Prostate gland (tissue), 2 donors: ENCODE data around the gene CRB2. TPM values are rescaled to one million over a fixed set of nuclear protein-coding genes. Genes with fewer than 3 reads are reported as not detected.

Experiments
- DNase-seq: peaks from one replicate; pipeline ENCODE4 v3.0.0-alpha.2; 2019; ENCODE audit warnings: low spot score
- H3K27ac ChIP-seq, 2 donors: fragments of 200-600 bp; sonication (generic); 2 replicates each; pipeline ENCODE4 v1.5.1; 2017 to 2019
- H3K27me3 ChIP-seq: fragments of 200-600 bp; sonication (generic); replicated peaks from 2 replicates; pipeline ENCODE4 v1.5.1; 2019; ENCODE audit not compliant: insufficient read depth
- H3K36me3 ChIP-seq, 2 donors: fragments of 200-600 bp; sonication (generic); 1 replicate in 1 of 2; 2 replicates in 1 of 2; pipeline versions ENCODE4 v1.5.1 to v1.8.1; 2017 to 2019
- H3K4me1 ChIP-seq: fragments of 200-600 bp; sonication (generic); replicated peaks from 2 replicates; pipeline ENCODE4 v1.5.1; 2019
- H3K4me3 ChIP-seq, 2 donors: fragments of 200-600 bp; sonication (generic); 2 replicates each; pipeline ENCODE4 v1.5.1; 2017 to 2019
- H3K9me3 ChIP-seq: fragments of 200-600 bp; sonication (generic); 2 replicates; pipeline ENCODE4 v1.5.1; 2017
- POLR2A ChIP-seq: fragments of 450-650 bp; IDR thresholded peaks from one replicate; pipeline ENCODE4 v1.6.1; 2016; ENCODE audit warnings: antibody characterized with exemption, mild to moderate bottlenecking
- POLR2AphosphoS5 ChIP-seq: sonication (generic); formaldehyde crosslinking; IDR thresholded peaks from one replicate; pipeline ENCODE4 v1.6.1; 2017; ENCODE audit warnings: antibody characterized with exemption
- WGBS: methylation state at CpG from one replicate; pipeline ENCODE4 v1.1.5; 2018; 5-methylcytosine and 5-hydroxymethylcytosine counted together
- intact Hi-C: fragments of 100-400 bp; cut with DNase I; formaldehyde crosslinking; loops from one replicate; pipeline ENCODE4 v1.14.2; 2022
- total RNA-seq, 2 donors: library from RNA; depleted of rRNA; stranded (reverse); fragments of >200 nt; gene quantifications; one replicate each; pipeline ENCODE4 v1.1.0, GENCODE V29; 2016
- TF ChIP-seq, protein P1 (sequence below), 4 experiments: fragments of 200-600 bp in 2 of 4; fragments of 450-650 bp in 2 of 4; sonication (generic) in 2 of 4; IDR thresholded peaks; 1 replicate in 3 of 4; 2 replicates in 1 of 4; pipeline ENCODE4 v1.5.1; 2016 to 2019; ENCODE audit warnings: antibody characterized with exemption in 4 of 4, mild to moderate bottlenecking in 2 of 4, moderate library complexity in 2 of 4

Gene CRB2
- total RNA-seq, 2 donors from 2014 or later, result 1.7 TPM; not detected in 1

DNA sequence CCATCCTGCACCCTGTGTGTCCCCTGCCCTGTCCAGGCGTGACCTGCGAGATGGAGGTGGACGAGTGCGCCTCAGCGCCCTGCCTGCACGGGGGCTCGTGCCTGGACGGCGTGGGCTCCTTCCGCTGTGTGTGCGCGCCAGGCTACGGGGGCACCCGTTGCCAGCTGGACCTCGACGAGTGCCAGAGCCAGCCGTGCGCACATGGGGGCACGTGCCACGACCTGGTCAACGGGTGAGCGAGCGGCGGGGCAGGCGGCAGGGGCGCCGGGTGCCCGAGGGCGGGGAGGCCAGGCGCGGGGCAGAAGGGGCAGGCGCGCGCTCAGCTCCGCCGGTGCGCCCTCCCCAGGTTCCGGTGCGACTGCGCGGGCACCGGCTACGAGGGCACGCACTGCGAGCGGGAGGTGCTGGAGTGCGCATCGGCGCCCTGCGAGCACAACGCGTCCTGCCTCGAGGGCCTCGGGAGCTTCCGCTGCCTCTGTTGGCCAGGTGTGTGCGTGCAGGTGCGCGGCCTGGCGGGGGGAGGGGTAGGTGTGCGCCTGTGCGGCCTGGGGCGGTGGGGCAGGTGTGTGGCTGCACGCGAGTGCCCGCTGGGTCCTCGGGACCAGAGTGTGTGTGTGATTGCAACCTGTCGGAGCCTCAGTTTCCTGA, 10.0 kb downstream of the CRB2 start:
- TF ChIP-seq POLR2A (no peak), POLR2AphosphoS5 (no peak)
- TF ChIP-seq, protein P1, sequence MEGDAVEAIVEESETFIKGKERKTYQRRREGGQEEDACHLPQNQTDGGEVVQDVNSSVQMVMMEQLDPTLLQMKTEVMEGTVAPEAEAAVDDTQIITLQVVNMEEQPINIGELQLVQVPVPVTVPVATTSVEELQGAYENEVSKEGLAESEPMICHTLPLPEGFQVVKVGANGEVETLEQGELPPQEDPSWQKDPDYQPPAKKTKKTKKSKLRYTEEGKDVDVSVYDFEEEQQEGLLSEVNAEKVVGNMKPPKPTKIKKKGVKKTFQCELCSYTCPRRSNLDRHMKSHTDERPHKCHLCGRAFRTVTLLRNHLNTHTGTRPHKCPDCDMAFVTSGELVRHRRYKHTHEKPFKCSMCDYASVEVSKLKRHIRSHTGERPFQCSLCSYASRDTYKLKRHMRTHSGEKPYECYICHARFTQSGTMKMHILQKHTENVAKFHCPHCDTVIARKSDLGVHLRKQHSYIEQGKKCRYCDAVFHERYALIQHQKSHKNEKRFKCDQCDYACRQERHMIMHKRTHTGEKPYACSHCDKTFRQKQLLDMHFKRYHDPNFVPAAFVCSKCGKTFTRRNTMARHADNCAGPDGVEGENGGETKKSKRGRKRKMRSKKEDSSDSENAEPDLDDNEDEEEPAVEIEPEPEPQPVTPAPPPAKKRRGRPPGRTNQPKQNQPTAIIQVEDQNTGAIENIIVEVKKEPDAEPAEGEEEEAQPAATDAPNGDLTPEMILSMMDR (IDR thresholded peaks at IDR 0.05), result no peak
- no peaks in the 10 kb centered on the region for H3K9me3 ChIP-seq
- no peak for DNase-seq
- H3K27me3 ChIP-seq, result no peaks in the 10 kb centered on the region
- 80% methylated on average over 65 of the region's 67 CpGs for WGBS
- H3K4me1 ChIP-seq, result no peaks in the 10 kb centered on the region
- H3K4me3 ChIP-seq, result no peak overlapping the region
- intact Hi-C loops, result no loop called here
- no peaks in the 10 kb centered on the region for H3K36me3 ChIP-seq
- H3K27ac ChIP-seq, result no peak overlapping the region

DNA sequence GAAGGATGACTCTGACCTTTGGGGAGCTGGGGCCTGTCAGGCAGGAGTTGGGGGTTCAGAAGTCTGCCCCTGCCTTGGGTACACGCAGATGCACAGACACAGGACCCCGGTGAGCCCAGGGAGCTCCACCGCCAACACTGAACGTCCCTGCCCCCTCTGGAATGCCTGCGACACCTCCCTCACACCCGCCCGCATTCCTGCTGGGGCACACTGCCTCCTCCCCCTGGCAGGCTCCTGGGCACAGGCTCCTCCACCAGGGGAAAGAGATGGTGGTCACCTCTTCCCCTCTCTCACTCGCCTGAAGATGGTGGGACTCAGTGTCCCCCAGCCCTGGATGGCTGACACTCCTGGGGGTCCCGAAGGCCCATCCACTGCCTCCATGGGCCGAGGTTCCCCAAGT, 12.0 kb downstream of the CRB2 start:
- no peaks in the 10 kb centered on the region for H3K9me3 ChIP-seq
- H3K4me1 ChIP-seq, result no peaks in the 10 kb centered on the region
- intact Hi-C loops, result no loop called here
- 57% methylated on average over 10 of the region's 10 CpGs for WGBS
- no peak for DNase-seq
- TF ChIP-seq, protein P1 (IDR thresholded peaks at IDR 0.05), result no peak
- TF ChIP-seq POLR2AphosphoS5 (no peak), POLR2A (no peak)
- H3K27ac ChIP-seq, result no peak overlapping the region
- H3K27me3 ChIP-seq, result peaks cover 14% of the 10 kb centered on the region
- H3K36me3 ChIP-seq, result no peaks in the 10 kb centered on the region
- no peak overlapping the region for H3K4me3 ChIP-seq

DNA sequence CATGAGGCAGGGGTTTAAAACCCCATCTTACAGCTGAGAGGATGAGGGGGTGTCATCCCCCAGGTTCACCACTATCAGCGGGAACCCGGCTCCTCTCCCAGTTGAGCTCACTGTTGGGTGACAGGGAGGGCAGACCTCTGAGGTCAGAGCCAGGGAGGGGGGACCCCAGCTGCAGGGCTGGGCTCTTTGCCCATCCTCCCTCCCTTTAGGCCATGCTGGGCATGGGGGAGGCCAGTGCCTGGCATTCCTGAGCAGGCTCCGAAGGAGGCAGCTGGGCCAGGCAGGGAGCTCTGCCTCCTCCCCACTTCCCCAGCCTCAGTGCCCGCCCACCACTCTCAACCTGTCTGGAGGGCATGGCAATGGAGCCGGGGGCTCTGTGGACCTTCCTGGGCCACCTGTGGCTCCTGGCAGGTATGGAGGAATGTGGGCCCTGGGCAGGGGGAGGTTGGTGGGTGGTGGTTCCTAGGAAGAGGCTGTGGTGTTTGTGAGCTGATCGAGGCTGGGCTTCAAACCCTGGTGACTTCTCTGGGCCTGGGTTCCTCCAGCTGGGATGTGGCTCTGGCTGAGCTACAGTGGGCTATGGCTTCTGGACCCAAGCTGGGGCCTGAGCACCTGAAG, 12.6 kb downstream of the CRB2 start:
- Histone ChIP-seq H3K4me3 (no peak overlapping the region), H3K4me1 (no peaks in the 10 kb centered on the region), H3K27ac (no peak overlapping the region), H3K27me3 (peaks cover 18% of the 10 kb centered on the region), H3K36me3 (no peaks in the 10 kb centered on the region), H3K9me3 (no peaks in the 10 kb centered on the region)
- 86% methylated on average over 6 of the region's 6 CpGs for WGBS
- intact Hi-C loops, result no loop called here
- DNase-seq, result no peak
- TF ChIP-seq POLR2A (no peak), POLR2AphosphoS5 (no peak)

DNA sequence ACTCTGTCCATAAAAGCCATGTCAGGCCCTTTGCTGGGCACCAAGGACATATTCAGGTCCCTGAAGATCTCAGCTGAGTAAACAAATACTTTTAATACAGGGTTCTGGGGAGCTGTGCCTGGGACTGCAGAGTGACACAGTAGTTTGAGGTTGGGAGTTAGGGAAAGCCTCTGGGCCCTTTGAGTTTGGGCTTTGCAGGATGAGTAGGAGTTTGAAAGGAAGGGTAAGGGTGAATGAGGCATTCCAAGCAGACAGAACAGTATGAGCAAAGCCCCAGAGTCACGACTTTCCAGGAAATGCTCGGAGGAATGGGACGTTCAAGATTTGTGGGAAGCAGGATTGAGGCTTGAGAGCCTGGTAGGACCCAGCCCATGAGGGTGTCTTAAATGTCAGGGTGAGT, 13.3 kb downstream of the CRB2 start:
- Histone ChIP-seq H3K4me3 (no peak overlapping the region), H3K9me3 (no peaks in the 10 kb centered on the region), H3K27me3 (peaks cover 19% of the 10 kb centered on the region), H3K4me1 (no peaks in the 10 kb centered on the region), H3K27ac (no peak overlapping the region), H3K36me3 (no peaks in the 10 kb centered on the region)
- no peak for TF ChIP-seq POLR2A
- TF ChIP-seq, protein P1 (IDR thresholded peaks at IDR 0.05), result no peak
- TF ChIP-seq POLR2AphosphoS5, result no peak
- DNase-seq, result no peak
- intact Hi-C loops, result no loop called here
- 94% methylated on average over 3 of the region's 3 CpGs for WGBS

DNA sequence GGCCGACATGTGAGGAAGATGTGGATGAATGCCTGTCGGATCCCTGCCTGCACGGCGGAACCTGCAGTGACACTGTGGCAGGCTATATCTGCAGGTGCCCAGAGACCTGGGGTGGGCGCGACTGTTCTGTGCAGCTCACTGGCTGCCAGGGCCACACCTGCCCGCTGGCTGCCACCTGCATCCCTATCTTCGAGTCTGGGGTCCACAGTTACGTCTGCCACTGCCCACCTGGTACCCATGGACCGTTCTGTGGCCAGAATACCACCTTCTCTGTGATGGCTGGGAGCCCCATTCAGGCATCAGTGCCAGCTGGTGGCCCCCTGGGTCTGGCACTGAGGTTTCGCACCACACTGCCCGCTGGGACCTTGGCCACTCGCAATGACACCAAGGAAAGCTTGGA, 14.1 kb downstream of the CRB2 start:
- WGBS, result 96% methylated on average over 11 of the region's 13 CpGs
- H3K27me3 ChIP-seq, result peaks cover 19% of the 10 kb centered on the region
- no peaks in the 10 kb centered on the region for H3K4me1 ChIP-seq
- TF ChIP-seq POLR2A (no peak), POLR2AphosphoS5 (no peak)
- TF ChIP-seq, protein P1 (IDR thresholded peaks at IDR 0.05), result no peak
- no peak overlapping the region for H3K4me3 ChIP-seq
- H3K36me3 ChIP-seq, result no peaks in the 10 kb centered on the region
- intact Hi-C loops, result no loop called here
- H3K9me3 ChIP-seq, result no peaks in the 10 kb centered on the region
- no peak overlapping the region for H3K27ac ChIP-seq
- DNase-seq, result no peak
